IPS DF 4.7 (cell line): ENCODE results near the gene DMBX1.

ENCODE experiments used
- DNase-seq: peaks from one replicate; pipeline ENCODE4 v3.0.0-alpha.2; 2013; ENCODE audit warnings: low spot score; ENCODE audit errors: extremely low read depth

The DMBX1 gene

GRCh38 chr1:46524843-46525242 lies 35.2 kb downstream of the DMBX1 start:
- DNase-seq: no peak

DNA sequence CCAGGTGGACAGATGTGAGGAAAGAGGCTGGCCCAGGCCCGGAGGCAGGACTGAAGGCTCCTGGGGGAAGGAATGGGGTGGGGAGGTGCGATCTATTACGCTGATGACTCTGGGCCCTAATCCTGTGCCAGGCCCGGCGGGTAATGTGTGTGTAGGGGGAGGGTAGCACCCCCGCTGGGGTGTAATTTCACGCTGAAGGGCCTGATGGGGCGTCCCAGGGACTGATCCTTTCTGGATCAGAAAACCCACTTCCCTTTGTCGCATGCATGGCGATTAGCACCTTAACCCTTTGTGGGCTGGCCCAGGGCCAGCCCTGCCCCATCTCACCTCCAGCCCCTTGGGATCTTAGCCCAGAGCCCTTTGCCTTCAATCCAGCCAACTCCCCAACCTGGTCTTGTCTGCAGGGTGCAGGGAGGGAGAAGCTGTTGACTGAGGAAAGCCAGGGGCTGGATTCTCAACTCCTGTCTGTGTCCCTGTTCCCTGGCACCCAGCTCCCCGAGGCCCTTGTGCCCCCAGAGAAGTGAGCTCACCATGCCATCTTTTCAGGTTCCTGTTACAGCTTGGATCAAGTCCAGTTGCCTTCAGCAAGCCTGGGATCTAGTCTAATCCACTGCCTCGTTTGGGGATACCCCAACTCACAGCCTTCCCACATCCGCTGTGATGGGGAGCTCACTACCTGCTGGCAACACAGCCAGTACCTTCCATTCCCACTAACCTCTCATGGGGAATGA lies 35.8 kb downstream of the DMBX1 start:
- DNase-seq: no peak

- DNase-seq: no peak
Observed at GRCh38 chr1:46526013-46526690, 36.5 kb downstream of the DMBX1 start.

GRCh38 chr1:46526691-46527291 lies 37.2 kb downstream of the DMBX1 start:
- DNase-seq: no peak

- no peak for DNase-seq
Observed at GRCh38 chr1:46527474-46528296, 38.0 kb downstream of the DMBX1 start.

GRCh38 chr1:46528297-46528955 lies 38.8 kb downstream of the DMBX1 start:
- DNase-seq: no peak

GRCh38 chr1:46529031-46529630 lies 39.5 kb downstream of the DMBX1 start:
- DNase-seq: no peak

DNA sequence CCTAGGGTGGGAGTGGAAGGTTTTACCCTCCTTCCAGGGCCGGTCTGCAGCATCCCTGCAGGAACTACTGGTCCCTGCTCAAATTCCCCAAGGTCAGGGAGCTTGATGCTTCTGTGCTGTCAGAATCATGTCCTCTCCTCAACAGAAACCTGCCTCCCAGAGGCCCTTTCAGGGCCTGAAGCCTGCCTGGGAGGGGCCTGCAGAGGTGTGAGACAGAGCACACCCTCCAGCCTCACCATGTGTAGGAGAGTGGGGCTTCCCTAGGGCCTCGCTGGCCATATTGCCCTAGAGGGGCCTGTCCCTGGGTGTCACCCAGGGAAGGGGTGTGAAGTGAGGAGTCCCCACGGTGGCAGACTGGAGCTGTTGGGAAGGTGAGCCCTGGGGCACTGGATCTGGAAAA lies 40.7 kb downstream of the DMBX1 start:
- DNase-seq: no peak

- DNase-seq: no peak
Observed at GRCh38 chr1:46530791-46531409, 41.3 kb downstream of the DMBX1 start.

DNA sequence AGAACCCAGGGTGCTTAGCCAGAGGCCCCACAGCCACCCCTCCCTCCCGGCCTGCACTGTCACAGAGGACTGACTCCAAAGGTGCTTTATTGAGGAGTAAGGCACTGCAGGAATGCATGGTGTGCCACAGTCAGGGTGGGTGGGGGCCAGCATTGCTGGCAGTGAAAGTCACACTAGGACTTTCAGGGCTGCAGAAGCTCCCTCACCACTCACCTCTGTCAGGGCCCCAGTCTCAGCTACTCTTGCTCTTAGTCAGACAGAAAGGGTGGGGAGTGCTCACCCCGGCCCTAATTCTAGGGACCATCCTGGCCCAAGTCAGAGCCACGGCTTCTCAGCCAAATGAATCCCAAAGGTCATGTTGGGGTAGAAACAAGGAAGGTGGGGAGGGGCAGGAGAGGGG lies 42.5 kb downstream of the DMBX1 start:
- no peak for DNase-seq

DNA sequence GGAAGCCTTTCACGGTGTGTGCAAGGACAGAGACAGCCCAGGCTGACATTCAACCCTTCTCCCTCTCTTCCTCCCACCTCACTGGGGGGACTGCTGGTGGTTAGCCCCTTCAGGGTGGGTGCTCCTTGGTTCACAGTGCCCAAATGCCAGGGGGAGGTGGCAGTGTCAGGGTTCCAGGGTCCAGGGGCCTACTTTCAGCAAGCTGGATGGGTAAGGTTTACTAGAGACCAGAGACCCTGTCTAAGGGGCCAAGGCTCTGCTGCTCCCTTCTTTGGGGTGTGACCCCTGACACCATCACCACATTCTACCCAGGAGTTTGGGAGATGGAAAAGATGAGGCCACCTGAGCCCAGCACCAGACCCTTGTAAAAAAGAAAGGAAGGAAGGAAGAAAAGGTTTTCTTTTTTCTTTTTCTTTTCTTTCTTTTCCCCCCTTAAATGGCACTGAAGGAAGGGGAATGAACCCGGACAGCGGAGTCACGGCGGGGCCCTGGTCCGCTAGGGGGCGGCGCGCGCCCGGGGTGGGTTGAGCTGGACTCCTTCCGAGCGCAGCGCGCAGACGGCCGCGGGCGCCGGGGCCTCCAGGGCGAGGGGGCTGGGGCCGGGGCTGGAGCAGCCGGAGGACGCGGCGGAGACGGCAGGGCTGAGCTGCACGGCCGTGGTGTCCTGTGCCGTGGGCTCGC lies 43.0 kb downstream of the DMBX1 start:
- no peak for DNase-seq

DNA sequence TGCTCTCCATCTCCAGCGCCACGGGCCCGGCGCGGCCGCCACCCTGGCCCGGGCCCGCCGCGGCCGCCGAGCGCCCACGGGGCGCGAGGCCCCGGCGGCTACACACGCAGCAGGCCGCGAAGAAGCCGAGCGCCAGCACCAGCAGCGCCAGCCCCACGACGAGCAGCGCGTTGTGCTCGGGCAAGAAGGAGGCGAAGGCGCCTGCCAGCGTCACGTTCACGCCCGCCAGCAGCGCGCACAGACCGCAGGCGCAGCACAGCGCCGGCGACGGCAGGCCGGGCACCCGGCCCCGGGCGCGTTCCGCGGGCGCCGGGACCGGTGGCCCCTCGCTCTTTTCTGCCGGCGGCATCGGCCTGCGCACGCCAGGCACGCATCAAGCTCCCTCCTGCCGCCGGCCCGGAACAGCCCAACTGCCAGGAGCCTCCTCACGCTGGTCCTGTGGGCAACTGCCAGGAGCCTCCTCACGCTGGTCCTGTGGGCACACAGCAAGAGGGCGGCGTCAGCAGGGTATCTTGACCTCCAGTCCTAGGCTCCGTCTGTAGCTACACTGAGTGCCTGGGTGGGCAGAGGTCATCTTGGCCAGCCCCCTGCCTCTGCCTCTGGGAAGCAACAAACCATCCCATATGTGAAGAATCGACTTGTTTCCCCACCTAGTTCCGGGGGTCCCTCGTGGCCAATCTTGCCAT lies 43.7 kb downstream of the DMBX1 start:
- no peak for DNase-seq

- DNase-seq: no peak
Observed at GRCh38 chr1:46535063-46535462, 45.4 kb downstream of the DMBX1 start.

DNA sequence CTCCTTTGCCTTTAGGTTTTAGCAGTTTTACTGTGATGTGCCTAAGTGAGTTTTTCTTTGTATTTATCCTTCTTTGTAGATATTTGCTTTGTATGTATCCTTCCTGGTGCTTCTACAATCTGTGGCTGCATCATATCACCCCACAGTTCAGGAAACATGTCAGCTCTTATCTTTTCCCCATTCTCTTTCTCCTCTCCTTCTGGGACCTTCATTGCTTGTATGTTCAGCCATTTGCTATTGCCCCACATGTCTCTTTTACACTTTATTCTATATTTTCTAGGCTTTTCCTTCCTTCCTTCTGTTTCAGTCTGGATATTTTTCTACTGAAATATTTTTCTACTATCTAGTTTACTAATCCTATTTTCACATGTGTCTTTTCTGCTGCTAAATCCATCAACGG lies 46.9 kb downstream of the DMBX1 start:
- DNase-seq: no peak

DNA sequence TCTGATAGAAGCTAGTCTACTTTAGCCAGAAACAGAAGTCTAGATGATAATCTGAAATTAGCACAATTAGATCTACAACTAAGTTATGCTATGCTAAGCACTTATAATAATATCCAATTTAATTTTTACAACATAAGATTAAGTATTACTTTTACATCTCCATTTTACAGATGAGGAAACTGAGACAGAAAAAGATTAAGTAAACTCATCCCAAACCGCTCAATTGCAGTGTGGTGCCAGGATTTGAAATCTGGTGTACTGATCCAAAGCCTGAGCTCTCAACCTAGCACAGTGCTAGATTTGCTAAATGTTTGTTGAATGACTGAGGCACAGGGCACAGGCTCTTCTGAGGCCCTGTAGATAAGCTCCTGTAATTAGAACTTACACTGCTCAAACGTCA lies 48.0 kb downstream of the DMBX1 start:
- no peak for DNase-seq

DNA sequence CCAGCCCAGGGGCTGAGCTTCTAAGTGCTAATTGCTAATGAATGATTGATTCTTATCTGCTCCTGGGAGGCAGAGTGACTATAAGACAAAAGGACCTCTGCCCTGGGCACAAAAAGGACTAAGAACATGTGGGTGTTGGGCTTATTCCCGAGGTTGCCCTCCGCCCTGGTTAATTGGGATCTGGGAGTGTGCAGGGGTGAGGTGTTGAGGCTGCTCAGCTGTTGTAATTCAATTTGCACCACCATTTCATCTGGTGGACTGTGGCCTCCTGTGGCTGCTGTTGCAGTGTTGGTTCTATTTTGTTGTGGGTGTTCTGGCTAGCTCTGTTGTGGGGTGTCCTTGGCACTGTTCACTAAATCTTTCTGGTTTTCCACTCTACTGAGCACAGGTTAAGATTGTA lies 48.5 kb downstream of the DMBX1 start:
- DNase-seq: no peak
